GM12878 (cell line): ENCODE data around the gene CLPTM1L. TPM values are rescaled to one million over a fixed set of nuclear protein-coding genes. Genes with fewer than 3 reads are reported as not detected.

ENCODE experiments used
- ATAC-seq: fragments of 200-7000 bp; cut with Tn5 transposase; 3 replicates; pipeline ENCODE4 v1.9.1; 2020; ENCODE audit warnings: mild to moderate bottlenecking, moderate library complexity
- BruUV-seq: library from RNA; stranded (reverse); fragments of 400-500 nt; replicated peaks from 2 replicates; lab custom pipeline; 2021; lab: Mats Ljungman, UMichigan
- CTCF ChIA-PET: fragments of 300-600 bp; sonication (Branson Sonifier 250); formaldehyde crosslinking; extraction: SDS; loops from one replicate; lab custom pipeline; 2021; ENCODE audit warnings: inconsistent platforms; lab: Yijun Ruan, JAX
- POLR2A ChIA-PET: fragments of 350-600 bp; formaldehyde crosslinking; extraction: SDS; loops from one replicate; lab custom pipeline; 2021; ENCODE audit warnings: inconsistent platforms; lab: Charles Lee
- RAD21 ChIA-PET: fragments of 300-600 bp; sonication (Branson Sonifier 250); formaldehyde crosslinking; loops from one replicate; lab custom pipeline; 2023; ENCODE audit warnings: antibody characterized with exemption; ENCODE audit not compliant: unreplicated experiment; lab: Charles Lee
- SMC1A ChIA-PET: fragments of 300-600 bp; sonication (Branson Sonifier 250); formaldehyde crosslinking; loops from one replicate; lab custom pipeline; 2023; ENCODE audit not compliant: unreplicated experiment, uncharacterized antibody; lab: Charles Lee
- DNase-seq: peaks from one replicate; pipeline ENCODE4 v3.0.0-alpha.2; 2011; ENCODE audit warnings: low read depth, low spot score
- FAIRE-seq: peaks from 3 replicates; lab custom pipeline; 2011; peaks lifted over from hg19 to GRCh38; lab: Jason Lieb, UNC
- H2AFZ ChIP-seq: 2 replicates; pipeline ENCODE4 v1.6.0; 2011; ENCODE audit warnings: low read depth, low read length, control low read depth; ENCODE audit not compliant: control insufficient read depth
- H3K27ac ChIP-seq: 2 replicates; pipeline ENCODE4 v1.5.1; 2011; ENCODE audit warnings: control low read depth; ENCODE audit not compliant: control insufficient read depth, insufficient read depth
- H3K27me3 ChIP-seq, 2 experiments: replicated peaks in 1 of 2; 2 replicates each; pipeline versions ENCODE4 v1.6.0 to v1.6.1; 2011; ENCODE audit warnings: low read length in 1 of 2; ENCODE audit not compliant: control insufficient read depth in 2 of 2, insufficient read depth in 2 of 2
- H3K36me3 ChIP-seq, 2 experiments: 2 replicates each; pipeline ENCODE4 v1.5.1; 2011; ENCODE audit warnings: low read length in 1 of 2; ENCODE audit not compliant: control insufficient read depth in 2 of 2, insufficient read depth in 2 of 2
- H3K4me1 ChIP-seq: 2 replicates; pipeline ENCODE4 v1.6.1; 2011; ENCODE audit warnings: mild to moderate bottlenecking, low read length, moderate library complexity, mixed read lengths; ENCODE audit not compliant: control insufficient read depth, insufficient read depth
- H3K4me2 ChIP-seq: 2 replicates; pipeline ENCODE4 v1.6.0; 2011; ENCODE audit warnings: control low read depth; ENCODE audit not compliant: control insufficient read depth, insufficient read depth
- H3K4me3 ChIP-seq: fragments of 200-600 bp; sonication (generic); 2 replicates; pipeline ENCODE4 v1.5.1; 2016
- H3K79me2 ChIP-seq: 2 replicates; pipeline ENCODE4 v1.6.0; 2011; ENCODE audit warnings: low read length; ENCODE audit not compliant: control insufficient read depth, insufficient read depth
- H3K9ac ChIP-seq: 2 replicates; pipeline ENCODE4 v1.8.0; 2011; ENCODE audit warnings: low read length, control low read depth, mixed read lengths; ENCODE audit not compliant: control insufficient read depth, insufficient read depth
- H3K9me3 ChIP-seq: replicated peaks from 3 replicates; pipeline ENCODE4 v1.5.1; 2011; ENCODE audit warnings: mild to moderate bottlenecking, low read length; ENCODE audit not compliant: control insufficient read depth, insufficient read depth
- H4K20me1 ChIP-seq: 2 replicates; pipeline ENCODE4 v1.6.0; 2011; ENCODE audit not compliant: control insufficient read depth, insufficient read depth
- EGR1 ChIP-seq, 2 experiments: IDR thresholded peaks; 1 replicate in 1 of 2; 2 replicates in 1 of 2; pipeline ENCODE4 v1.6.1; 2011 to 2012; ENCODE audit warnings: low read depth in 2 of 2, low read length in 2 of 2, borderline replicate concordance in 1 of 2, mild to moderate bottlenecking in 1 of 2, moderate library complexity in 1 of 2
- PBX3 ChIP-seq: IDR thresholded peaks from 2 replicates; pipeline ENCODE4 v1.6.1; 2011; ENCODE audit warnings: mild to moderate bottlenecking, low read depth, low read length, moderate library complexity; ENCODE audit not compliant: insufficient replicate concordance
- RELB ChIP-seq: fragments of 450-650 bp; IDR thresholded peaks from 2 replicates; pipeline ENCODE4 v1.6.1; 2017; ENCODE audit warnings: low read depth, mild to moderate bottlenecking, moderate library complexity
- RFX5 ChIP-seq: IDR thresholded peaks from 2 replicates; pipeline ENCODE4 v1.6.1; 2011; ENCODE audit warnings: low read depth, low read length, improper control_type of control experiment
- SMARCA5 ChIP-seq: fragments of 450-650 bp; IDR thresholded peaks from 2 replicates; pipeline ENCODE4 v1.6.1; 2017; ENCODE audit warnings: mild to moderate bottlenecking
- WGBS: methylation state at CpG from one replicate; pipeline ENCODE4 v1.1.6; 2016; ENCODE audit warnings: low lambda C conversion rate; ENCODE audit not compliant: insufficient replicate concordance, insufficient coverage; ENCODE audit errors: missing lambda C conversion rate; 5-methylcytosine and 5-hydroxymethylcytosine counted together
- in situ Hi-C: fragments of 300-500 bp; cut with MboI; formaldehyde crosslinking; loops from 9 replicates; pipeline ENCODE4 v1.14.3; 2018; ENCODE audit warnings: mixed read lengths
- intact Hi-C: fragments of 100-400 bp; cut with micrococcal nuclease; formaldehyde crosslinking; loops from one replicate; pipeline ENCODE4 v1.14.2; 2022; ENCODE audit not compliant: unreplicated experiment
- polyA plus RNA-seq, 11 experiments: library from polyadenylated mRNA; depleted of rRNA in 4 of 11; unstranded in 6 of 11; stranded (reverse) in 5 of 11; fragments of >200 nt; fragmentation: Nextera tagmentation in 4 of 11; fragmentation: Illumina TruSeq in 1 of 11; extraction: Ambion mirVana in 4 of 11; extraction: Trizol in 1 of 11; gene quantifications; 1 replicate in 1 of 11; 2 replicates in 10 of 11; pipeline versions ENCODE4 v1.2.1 to v1.2.3, GENCODE V29; 2011 to 2016; ENCODE audit warnings: inconsistent platforms in 2 of 11, missing spikeins in 2 of 11, low read depth in 1 of 11
- total RNA-seq, 4 experiments: library from RNA; depleted of rRNA in 3 of 4; stranded (reverse); fragments of >200 nt in 3 of 4; fragmentation: Illumina TruSeq in 1 of 4; extraction: Trizol in 1 of 4; gene quantifications; 2 replicates each; pipeline versions ENCODE4 v1.2.1 to v1.2.3, GENCODE V29; 2013 to 2021

CLPTM1L gene
- total and polyA plus RNA-seq, 10 of the 15 experiments (the other 5 are each of a cell fraction or from before 2014, with no cell fraction given), result 2.9 to 278 (median 135) TPM

- no peak for TF ChIP-seq RELB
Measured at GRCh38 chr5:1376981-1377380, 32.1 kb upstream of the CLPTM1L start (continued).

GRCh38 chr5:1375871-1376810 is 31.2 kb upstream of the CLPTM1L start:
- Histone ChIP-seq H3K4me3 (no peak overlapping the region), H4K20me1 (no peaks in the 10 kb centered on the region; the same call in 1 of the 2 replicates), H3K9ac (no peak overlapping the region), H3K9me3 (peaks cover 1% of the 10 kb centered on the region; the same call in 1 of the 3 replicates), H3K27ac (no peak overlapping the region), H3K36me3 (no peaks in the 10 kb centered on the region), H3K4me2 (no peak overlapping the region), H3K4me1 (no peaks in the 10 kb centered on the region), H3K79me2 (no peaks in the 10 kb centered on the region), H2AFZ (no peak overlapping the region), H3K27me3 (peaks cover 1 to 2% of the 10 kb centered on the region in 2 experiments; a peak in 2 of 4 replicates)
- intact Hi-C loops (no loop called here), in situ Hi-C loops (no loop called here)
- ChIA-PET RAD21 (no interaction called here), CTCF (no interaction called here), POLR2A (no interaction called here), SMC1A (no interaction called here)
- DNase-seq (no peak), FAIRE-seq (no peak), ATAC-seq (no peak)
- no TSS peak for BruUV-seq
- TF ChIP-seq RFX5 (no peak), EGR1 (IDR thresholded peaks at IDR 0.05; ENCODE audit: borderline replicate concordance in 1 of 2, low read depth in 2 of 2, low read length in 2 of 2) (no peak), PBX3 (no peak), SMARCA5 (no peak)
- WGBS, result 23% methylated on average over 23 of the region's 23 CpGs
